DMS53 treated with DMSO at 0.1 percent for 48 hours (cell line): ENCODE results near the gene GUCY2F.

Experiments
- DNase-seq: peaks from one replicate; lab custom pipeline; 2025; ENCODE audit not compliant: unreplicated experiment; lab: John Stamatoyannopoulos, UW

GUCY2F gene

GRCh38 chrX:109481986-109482385 is at the start of gene GUCY2F:
Gene GUCY2F (minus strand): TSS chrX:109482086. CDS start chrX:109475936, 6,150 bp downstream.
- DNase-seq = no peak

- DNase-seq = no peak
Measured at GRCh38 chrX:109519001-109519400, 37.1 kb upstream of the GUCY2F start.

- DNase-seq = no peak
Measured at GRCh38 chrX:109511113-109511512, 29.2 kb upstream of the GUCY2F start.

- no peak for DNase-seq
Measured at GRCh38 chrX:109508915-109509314, 27.0 kb upstream of the GUCY2F start.

- DNase-seq = no peak
Measured at GRCh38 chrX:109501176-109501575, 19.3 kb upstream of the GUCY2F start.

GRCh38 chrX:109498434-109498833 is 16.5 kb upstream of the GUCY2F start:
- no peak for DNase-seq

GRCh38 chrX:109489174-109489573 is 7.3 kb upstream of the GUCY2F start:
- no peak for DNase-seq

- no peak for DNase-seq
Measured at GRCh38 chrX:109487640-109488039, 5.8 kb upstream of the GUCY2F start.

- peak; percentile 53 for DNase-seq
Measured at GRCh38 chrX:109485470-109486340, 3.8 kb upstream of the GUCY2F start.

- no peak for DNase-seq
Measured at GRCh38 chrX:109484886-109485285, 3.0 kb upstream of the GUCY2F start.

GRCh38 chrX:109475174-109475891 is 6.6 kb downstream of the GUCY2F start:
- DNase-seq = peak; percentile 70

GRCh38 chrX:109472939-109473735 is 8.7 kb downstream of the GUCY2F start:
- DNase-seq = no peak

- peak; percentile 1 for DNase-seq
Measured at GRCh38 chrX:109464231-109464630, 17.7 kb downstream of the GUCY2F start.

GRCh38 chrX:109463784-109464183 is 18.1 kb downstream of the GUCY2F start:
- no peak for DNase-seq

GRCh38 chrX:109448282-109448938 is 33.5 kb downstream of the GUCY2F start:
- no peak for DNase-seq

GRCh38 chrX:109441266-109441665 is 40.6 kb downstream of the GUCY2F start:
- DNase-seq = no peak

GRCh38 chrX:109440475-109440874 is 41.4 kb downstream of the GUCY2F start:
- no peak for DNase-seq

GRCh38 chrX:109409181-109409580 is 72.7 kb downstream of the GUCY2F start:
- no peak for DNase-seq

GRCh38 chrX:109403922-109404321 is 78.0 kb downstream of the GUCY2F start:
- no peak for DNase-seq

- DNase-seq = no peak
Measured at GRCh38 chrX:109399831-109400230, 82.1 kb downstream of the GUCY2F start.

GRCh38 chrX:109398833-109399232 is 83.1 kb downstream of the GUCY2F start:
- no peak for DNase-seq
